NCI-H748 (cell line): ENCODE measurements around the gene FAM168A.

Source experiments
- DNase-seq: peaks from one replicate; lab custom pipeline; 2025; ENCODE audit not compliant: unreplicated experiment; lab: John Stamatoyannopoulos, UW

The FAM168A gene

DNA sequence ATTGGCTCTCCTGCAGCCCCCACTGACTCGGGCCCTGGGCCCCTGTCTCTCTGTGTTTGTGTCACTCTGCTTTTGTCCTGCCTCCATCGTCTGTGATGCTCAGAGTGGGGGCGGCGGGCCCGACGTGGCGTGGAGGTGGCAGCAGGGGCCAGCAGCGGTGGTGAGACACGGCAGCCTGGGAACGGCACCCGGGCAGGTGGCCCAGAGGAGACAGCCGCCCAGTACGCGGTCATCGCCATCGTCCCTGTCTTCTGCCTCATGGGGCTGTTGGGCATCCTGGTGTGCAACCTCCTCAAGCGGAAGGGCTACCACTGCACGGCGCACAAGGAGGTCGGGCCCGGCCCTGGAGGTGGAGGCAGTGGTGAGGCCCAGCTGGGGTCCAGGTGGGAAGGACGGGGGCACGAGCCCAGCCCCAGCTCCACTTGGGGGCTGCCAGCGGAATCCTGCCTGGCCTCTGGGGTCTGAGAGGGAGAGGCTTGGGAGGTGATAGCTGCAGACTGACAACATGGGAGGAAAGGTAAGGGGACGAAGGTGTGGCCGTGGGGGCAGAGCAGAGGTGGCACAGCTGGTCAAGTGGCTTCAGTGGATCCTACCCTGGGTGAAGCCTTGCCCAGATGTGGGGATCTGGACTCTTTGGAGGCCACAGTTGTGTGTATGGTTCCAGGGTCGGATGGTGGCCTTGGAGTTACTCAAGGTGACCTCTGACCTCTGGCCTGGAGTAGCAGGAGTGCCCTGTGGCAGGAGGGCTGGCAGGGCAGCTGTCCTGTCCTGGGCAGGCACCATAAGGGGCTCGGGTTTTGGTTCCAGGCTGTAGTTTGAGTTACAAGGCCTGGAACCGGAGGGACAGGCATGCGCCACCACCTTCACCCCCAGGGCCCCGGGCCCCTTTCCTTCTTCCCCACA lies 205.6 kb downstream of the FAM168A start:
- DNase-seq: no peak

- DNase-seq: no peak
Observed at GRCh38 chr11:73391665-73392064, 206.2 kb downstream of the FAM168A start.

DNA sequence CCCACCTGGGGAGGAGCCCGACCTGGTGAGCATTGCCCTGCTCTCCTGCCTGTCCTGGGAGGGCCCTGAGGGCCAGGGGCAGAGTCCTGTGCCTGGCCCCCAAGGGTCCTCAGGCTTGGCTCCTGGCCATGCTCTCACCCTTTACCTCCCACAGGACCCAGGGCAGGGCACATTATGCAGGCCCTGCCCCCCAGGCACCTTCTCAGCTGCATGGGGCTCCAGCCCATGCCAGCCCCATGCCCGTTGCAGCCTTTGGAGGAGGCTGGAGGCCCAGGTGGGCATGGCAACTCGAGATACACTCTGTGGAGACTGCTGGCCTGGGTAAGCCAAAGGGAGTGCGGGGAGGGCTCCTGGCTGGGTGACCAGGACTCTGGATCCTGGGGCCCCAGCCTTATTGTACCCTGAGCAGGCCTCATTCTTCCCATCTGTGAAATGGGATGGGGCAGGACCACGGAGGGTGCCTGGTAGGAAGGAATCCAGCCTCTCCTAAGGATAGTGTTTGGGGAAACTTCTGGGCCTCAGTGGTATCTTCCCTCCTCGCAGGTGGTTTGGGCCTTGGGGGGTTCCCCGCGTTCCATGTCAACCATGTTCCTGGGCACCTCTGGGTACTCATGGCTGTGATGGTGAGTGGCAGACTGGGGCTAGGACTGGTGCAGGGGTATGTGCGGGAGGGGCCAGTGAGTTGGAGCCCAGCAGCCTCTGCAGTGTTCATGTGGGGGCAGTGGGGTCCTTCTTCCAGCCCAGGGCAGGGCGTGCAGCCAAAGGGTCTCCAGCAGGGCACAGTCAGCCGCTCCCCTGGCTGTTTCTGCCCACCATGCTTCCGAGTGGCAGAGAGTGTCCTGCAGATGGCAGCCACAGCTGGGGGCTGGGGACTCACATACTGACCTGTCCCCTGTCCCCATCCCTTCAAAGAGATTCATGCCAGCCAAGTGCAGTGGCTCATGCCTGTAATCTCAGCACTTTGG lies 207.0 kb downstream of the FAM168A start:
- DNase-seq: no peak

DNA sequence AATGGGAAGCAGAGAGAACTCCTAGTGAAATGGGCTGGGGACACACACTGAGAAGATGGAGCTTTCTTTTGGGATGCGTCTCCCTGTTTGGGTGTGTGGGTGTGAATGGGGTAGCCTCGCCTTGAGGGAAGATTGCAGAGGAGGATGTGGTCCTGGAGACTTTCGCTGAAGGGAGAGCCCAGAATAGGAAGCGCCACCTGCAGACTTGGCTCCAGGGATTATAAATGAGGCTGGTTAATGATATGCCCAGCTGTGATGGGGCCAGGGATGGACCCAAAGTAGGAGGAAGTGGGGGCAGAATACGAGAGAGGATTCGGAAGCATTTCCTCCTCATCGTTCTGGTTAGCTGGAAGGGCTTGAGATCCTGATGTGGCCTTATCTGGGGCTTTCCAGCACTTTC lies 208.0 kb downstream of the FAM168A start:
- no peak for DNase-seq

GRCh38 chr11:73389134-73389525 lies 208.8 kb downstream of the FAM168A start:
- no peak for DNase-seq

DNA sequence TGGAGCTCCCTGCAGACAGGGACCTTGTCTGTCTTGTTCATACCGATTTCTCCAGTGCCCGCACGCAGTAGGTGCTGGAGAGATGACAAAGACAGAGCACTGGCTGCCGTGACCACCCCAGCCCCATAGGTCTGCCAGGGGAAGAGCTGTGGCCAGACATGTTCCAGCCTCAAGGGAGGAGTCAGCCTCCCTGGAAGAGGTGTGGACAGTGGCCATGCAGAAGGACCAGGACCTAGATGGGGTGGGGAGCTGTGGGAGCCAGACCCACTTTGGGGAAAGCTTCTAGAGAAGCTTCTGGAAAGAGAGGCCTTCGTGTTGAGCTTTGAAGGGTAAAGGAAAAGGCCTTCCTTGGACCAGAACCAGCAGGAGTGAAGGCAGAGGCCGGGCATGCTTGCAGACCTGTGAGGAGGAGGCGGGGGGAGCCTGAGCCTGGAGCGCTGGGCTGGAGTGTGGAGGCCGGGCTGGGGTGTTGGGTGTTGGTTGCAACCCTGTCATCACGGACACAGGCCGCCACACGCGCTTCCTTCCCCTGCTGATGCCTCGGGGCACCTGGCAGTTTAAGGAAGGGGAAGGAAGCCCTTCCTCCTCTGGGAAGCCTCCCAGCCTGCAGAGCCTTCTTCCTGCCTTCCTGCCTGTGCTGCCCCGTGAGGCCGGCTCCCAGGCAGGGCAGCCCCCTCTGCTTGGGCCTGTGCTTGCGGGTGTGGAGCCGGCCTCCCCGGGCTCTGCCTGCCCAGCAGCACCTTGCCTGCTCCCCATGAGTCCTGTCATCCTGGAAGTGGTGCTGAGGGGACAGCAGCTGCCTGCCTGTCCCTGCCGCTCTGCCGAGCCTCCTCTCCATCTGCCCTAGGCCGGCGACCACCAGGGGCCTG lies 209.4 kb downstream of the FAM168A start:
- DNase-seq: no peak

DNA sequence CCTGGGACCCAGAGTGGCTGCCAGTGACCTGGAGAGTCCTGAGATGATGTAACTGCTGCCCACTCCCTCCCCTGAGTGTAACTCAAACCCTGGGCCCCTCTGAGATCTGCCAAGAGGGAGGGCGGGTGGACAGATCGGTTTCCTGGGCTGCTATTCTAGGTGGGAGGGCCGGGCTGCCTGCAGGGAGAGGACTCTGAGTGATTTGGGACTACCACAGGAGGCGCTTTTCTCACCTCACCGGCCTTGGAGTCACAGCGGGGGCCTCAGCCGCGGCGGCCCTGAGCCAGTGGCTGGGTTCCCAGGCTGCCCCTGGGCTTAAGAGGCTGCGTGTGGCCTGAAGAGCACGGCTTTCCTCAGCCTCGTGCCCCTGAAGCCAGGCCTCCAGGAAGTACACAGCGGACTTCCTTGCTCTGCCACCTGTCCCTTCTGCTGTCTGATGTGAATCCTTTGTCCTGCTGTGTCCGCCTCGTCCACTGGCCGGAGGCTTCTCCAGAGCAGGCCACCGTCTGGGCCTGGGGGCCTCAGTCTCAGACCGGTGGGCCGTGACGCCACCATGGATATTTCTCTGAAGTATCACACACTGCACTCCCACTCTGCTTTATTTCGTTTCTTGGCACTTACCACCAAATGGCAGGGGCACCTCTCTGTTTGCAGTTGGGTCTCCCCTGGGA lies 210.2 kb downstream of the FAM168A start:
- no peak for DNase-seq

- DNase-seq: no peak
Observed at GRCh38 chr11:73386546-73386945, 211.4 kb downstream of the FAM168A start.

DNA sequence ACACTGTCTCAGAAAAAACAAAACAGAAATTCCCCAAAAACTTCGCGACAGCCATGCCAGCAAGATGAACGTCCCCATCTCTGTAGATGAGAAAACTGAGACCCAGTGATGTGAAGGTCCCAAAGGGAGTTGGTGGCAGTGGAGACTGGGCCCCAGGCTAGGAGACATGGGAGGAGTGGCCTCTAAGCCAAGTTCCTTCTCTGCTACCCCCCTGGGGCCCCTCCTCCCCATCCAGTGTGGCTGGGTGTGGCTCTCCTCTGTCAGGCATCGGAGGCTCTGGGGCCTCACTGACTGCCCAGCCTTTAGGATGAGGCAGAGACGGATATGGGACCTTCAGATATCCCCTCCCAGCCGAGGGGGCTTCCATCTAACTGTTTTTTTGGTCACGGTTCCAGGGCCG lies 211.9 kb downstream of the FAM168A start:
- no peak for DNase-seq

- DNase-seq: no peak
Observed at GRCh38 chr11:73384872-73385689, 212.8 kb downstream of the FAM168A start.

DNA sequence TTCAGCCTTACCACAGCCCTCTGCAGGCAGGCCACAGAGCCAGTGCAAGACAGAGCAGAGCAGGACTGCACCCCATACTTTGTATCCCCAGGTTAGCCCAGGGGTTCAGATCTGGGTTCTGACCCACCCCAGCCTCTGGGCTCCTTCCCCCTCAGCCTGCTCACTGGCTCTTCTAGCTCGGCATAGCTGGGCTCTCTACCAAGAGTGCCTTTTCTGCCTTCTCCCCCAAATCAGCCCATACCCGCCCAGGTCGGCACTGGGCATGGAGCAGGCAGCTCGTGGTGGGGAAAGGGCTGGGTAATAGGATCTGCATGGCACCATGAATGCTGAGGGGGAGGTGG lies 213.4 kb downstream of the FAM168A start:
- no peak for DNase-seq

- no peak for DNase-seq
Observed at GRCh38 chr11:73384125-73384441, 213.8 kb downstream of the FAM168A start.

GRCh38 chr11:73383249-73384124 lies 214.4 kb downstream of the FAM168A start:
- peak; percentile 31 for DNase-seq

- no peak for DNase-seq
Observed at GRCh38 chr11:73382747-73383146, 215.2 kb downstream of the FAM168A start.

DNA sequence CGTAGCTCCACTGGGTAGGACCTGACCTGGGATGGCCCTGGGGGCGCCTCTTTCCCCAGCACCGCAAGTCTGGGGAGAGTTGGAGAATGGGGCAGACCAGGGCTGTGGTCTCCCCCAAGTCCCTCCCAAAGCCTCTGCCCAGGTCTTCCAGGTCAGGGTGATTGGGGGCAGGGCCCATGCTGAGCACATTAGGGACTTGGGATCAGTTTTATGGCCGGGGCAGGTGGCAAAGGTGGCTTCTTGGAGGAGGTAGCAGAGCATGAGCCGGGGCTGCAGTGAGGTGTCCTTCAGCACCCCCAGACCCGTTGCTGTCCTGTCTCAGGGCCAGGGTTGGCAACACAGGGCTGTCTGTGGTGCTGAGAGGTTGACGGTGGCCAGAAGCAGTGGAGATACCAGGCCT lies 215.7 kb downstream of the FAM168A start:
- DNase-seq: no peak

DNA sequence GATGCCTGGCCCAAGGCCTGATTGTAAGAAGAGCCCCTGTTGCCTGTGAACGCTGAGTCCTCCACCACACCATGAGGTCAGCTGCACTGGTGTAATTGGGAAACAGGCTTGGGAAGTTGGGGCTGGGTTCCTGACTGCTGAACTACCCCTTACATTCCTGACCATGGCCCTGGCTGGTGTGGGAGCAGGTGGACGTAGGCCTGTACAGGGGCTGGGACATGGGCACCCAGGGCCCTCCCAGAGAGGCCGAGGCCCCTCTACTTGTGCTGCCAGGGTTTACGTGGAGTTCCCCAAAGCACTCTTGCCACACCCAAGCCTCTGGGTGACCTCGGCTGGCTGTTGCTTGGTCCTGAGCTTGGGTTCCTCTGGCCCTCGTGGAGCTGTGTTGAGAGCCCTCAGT lies 216.3 kb downstream of the FAM168A start:
- no peak for DNase-seq

GRCh38 chr11:73380897-73381410 lies 217.0 kb downstream of the FAM168A start:
- no peak for DNase-seq

DNA sequence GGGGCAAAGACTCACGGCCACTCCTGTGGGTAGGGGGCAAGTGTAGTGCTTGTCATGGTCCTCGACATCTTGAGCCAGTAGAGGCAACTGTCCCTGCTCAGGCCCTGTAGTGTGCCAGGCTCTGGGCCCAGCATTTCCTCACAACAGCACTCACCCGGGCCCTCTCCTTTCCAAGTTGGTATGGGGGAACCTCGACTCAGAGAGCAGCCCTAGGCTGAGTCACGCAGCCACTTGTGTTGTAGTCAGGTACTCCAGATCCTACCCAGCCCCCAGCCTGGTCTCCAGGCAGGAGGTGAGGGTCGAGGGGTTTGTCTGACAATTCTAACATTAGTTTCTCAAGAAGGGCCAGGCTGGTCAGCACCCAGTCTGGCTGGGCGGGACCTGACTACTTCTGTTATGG lies 217.6 kb downstream of the FAM168A start:
- no peak for DNase-seq
